Ishikawa (cell line): ENCODE data around the gene ASB6.

Experiments
- EGR1 ChIP-seq: IDR thresholded peaks from 2 replicates; pipeline ENCODE4 v1.6.1; 2012
- EP300 ChIP-seq: IDR thresholded peaks from 2 replicates; pipeline ENCODE4 v1.6.1; 2012; ENCODE audit warnings: borderline replicate concordance
- MAX ChIP-seq: IDR thresholded peaks from 2 replicates; pipeline ENCODE4 v1.6.1; 2012
- RAD21 ChIP-seq: IDR thresholded peaks from 2 replicates; pipeline ENCODE4 v1.6.1; 2012; ENCODE audit warnings: low read depth
- REST ChIP-seq: IDR thresholded peaks from 2 replicates; pipeline ENCODE4 v1.6.1; 2012; ENCODE audit warnings: low read depth, mild to moderate bottlenecking
- TCF12 ChIP-seq: IDR thresholded peaks from 2 replicates; pipeline ENCODE4 v1.6.1; 2012; ENCODE audit warnings: low read depth
- YY1 ChIP-seq: IDR thresholded peaks from 2 replicates; pipeline ENCODE4 v1.6.1; 2012; ENCODE audit warnings: low read depth
- ZBTB7A ChIP-seq: IDR thresholded peaks from 2 replicates; pipeline ENCODE4 v1.6.1; 2012; ENCODE audit warnings: low read depth

- TF ChIP-seq EP300: no peak
- TF ChIP-seq TCF12: no peak
- TF ChIP-seq RAD21: no peak
- no peak for TF ChIP-seq MAX
- 0 out of 2 replicates have a peak, but pooled peaks have one; percentile 25 for TF ChIP-seq YY1
- no peak for TF ChIP-seq EGR1
- no peak for TF ChIP-seq REST
- TF ChIP-seq ZBTB7A: 0 out of 2 replicates have a peak, but pooled peaks have one; percentile 29
Measured at GRCh38 chr9:129682381-129682780, 40.4 kb upstream of the ASB6 start.
